SK-N-MC (cell line): ENCODE measurements around the gene DNAH8.

ENCODE experiments used
- EZH2 ChIP-seq: fragments of 200-600 bp; sonication (generic); IDR thresholded peaks from one replicate; pipeline ENCODE4 v1.6.1; 2017; ENCODE audit warnings: antibody characterized with exemption
- POLR2AphosphoS5 ChIP-seq: IDR thresholded peaks from 2 replicates; pipeline ENCODE4 v1.6.1; 2012; ENCODE audit warnings: mild to moderate bottlenecking, low read depth, low read length, borderline replicate concordance

- TF ChIP-seq EZH2 (no peak), POLR2AphosphoS5 (no peak)
Observed at GRCh38 chr6:38942442-38942841, 227.3 kb downstream of the DNAH8 start.
